GM21381 (cell line): Measurements from ENCODE around the gene CCDC30.
"Not testable (repeated sequence)": the region's sequence is repeated elsewhere in the genome, so short reads cannot be mapped to it uniquely, and the experiment has no call there.

Source experiments
- ATAC-seq: cut with Tn5 transposase; IDR thresholded peaks from one replicate; pipeline ENCODE4 v1.9.1; 2021; ENCODE audit warnings: mild to moderate bottlenecking, moderate library complexity; ENCODE audit not compliant: unreplicated experiment

CCDC30 gene

DNA sequence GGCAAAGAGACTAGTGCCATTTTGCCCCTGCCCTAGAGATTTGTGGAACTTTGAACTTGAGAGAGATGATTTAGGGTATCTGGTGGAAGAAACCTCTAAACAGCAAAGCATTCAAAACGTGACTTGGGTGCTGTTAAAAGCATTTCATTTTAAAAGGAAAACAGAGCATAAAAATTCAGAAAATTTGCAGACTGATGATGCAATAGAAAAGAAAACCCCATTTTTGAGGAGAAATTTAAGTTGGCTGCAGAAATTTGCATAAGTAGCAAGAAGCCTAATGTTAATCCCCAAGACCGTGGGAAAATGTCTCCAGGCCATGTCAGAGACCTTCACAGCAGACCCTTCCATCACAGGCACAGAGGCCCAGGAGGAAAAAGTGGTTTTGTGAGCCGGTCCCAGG is 164.1 kb downstream of the CCDC30 start:
- not testable (repeated sequence) for ATAC-seq

DNA sequence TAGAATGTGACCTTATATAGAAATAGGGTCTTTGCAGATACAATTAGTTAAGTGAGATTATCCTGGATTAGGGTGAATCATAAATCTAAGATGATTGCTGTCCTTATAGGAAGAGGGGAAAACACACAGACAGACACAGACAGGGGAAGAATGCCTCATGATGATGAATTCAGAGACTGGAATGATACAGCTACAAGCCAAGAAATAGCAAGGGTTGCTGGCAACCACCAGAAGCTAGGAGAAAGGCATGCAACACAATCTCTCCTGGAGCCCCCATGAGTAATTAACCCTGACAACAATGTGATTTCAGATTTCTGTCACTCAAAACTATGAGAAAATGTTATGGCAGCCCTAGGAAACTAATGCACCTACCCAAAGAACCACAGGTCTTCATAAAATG is 176.0 kb downstream of the CCDC30 start:
- no peak for ATAC-seq

DNA sequence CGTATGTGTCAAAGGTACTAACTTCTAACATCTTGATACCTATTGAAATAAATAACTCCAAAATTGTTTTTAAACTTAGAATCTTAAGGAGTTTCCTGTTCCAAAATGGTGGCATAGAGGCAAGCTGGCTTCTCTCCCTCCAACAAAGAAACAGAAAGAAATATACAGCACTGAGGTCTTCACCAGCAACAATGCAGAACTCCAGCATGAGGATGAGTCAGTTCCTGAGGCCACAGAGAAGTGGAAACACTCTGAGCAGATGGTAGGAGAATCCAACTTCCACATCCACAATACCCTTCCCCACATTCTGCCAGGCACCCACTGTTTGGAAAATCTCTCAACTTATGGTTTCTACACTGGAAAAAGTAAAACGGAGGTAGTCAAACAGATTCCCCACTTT is 183.0 kb downstream of the CCDC30 start:
- no peak for ATAC-seq

DNA sequence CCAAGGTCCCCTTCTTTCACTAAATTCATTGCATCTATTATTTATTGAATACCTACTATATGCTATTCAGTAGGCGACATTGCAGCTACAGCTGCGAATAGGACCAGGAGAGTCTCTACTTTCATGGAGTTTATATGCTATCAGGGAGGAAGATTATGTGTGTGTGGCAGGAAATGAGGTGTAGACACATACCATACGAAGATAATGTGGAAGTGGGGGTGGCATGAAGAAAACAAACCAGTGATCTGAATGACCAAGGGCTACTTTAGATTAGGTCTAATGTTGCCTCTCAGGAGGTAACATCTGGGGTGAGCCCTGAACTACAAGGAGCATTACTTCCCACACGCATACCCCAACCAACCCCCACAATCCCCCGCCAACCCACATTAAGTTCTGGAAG is 194.1 kb downstream of the CCDC30 start:
- no peak for ATAC-seq

DNA sequence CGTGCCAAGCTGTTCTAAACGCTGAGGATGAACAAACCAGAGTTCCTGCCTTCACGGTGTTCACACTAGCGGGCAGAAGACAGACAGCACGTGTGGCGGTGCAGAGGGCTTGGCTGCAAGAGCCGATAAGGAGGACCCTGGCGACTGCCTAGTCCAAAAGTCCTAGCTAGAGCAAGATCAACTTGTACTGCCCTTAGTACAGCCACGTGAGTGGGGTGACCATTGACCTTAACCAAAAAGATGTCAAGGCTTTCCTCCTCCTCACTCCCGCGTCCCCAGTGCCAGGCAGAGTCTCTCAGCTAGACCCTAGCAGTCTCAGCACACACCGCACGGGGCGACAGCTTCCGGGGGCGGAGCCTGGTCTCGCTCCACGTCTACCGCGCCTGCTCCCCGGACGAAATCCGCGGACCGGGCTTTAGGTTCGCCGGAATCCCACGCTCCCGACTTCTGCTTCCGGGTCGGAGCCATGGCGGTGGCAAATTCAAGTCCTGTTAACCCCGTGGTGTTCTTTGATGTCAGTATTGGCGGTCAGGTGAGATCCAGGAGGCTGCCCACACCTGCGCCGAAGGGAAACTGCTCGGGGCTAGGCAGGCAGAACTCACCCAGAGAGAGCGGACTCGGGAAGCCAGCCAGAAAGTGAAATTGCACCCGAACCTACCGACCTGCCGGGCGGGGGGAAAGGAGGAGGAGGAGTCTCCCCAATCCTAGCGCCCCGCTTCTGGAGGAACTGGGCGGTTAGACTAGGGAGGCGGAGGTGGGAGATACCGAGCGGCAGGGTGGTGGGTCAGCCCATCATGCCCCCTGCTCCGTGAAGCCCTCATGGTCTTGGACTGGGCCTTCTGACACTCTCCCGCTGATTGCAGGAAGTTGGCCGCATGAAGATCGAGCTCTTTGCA is 195.1 kb downstream of the CCDC30 start, which contains the start of gene PPIH:
Gene PPIH, plus strand, starts transcription at position 443 of the 896 bp plus-strand sequence. Its CDS starts 24 bp downstream, at position 467.
- peak; percentile 96 for ATAC-seq

DNA sequence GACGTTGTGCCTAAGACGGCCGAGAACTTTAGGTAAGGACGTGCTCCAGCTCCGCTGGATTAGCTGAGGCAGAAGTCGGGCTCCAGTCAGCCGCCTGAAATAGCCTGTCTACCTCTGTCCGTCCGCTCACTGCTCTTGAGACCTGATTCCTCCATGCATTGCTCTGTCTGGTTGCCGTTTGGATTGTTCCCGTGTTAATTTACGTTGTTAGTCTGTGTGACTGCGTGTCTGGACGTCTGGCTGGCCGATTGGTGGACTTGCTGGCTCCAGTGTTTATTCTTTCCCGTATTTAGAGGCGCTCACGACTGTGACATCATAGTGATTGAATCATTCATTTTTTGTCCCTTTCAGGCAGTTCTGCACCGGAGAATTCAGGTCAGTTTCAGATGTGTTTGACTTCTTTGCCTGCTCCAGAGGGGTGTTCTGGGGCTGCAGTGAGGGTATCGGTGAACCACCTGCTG is 195.8 kb downstream of the CCDC30 start:
- no peak for ATAC-seq

DNA sequence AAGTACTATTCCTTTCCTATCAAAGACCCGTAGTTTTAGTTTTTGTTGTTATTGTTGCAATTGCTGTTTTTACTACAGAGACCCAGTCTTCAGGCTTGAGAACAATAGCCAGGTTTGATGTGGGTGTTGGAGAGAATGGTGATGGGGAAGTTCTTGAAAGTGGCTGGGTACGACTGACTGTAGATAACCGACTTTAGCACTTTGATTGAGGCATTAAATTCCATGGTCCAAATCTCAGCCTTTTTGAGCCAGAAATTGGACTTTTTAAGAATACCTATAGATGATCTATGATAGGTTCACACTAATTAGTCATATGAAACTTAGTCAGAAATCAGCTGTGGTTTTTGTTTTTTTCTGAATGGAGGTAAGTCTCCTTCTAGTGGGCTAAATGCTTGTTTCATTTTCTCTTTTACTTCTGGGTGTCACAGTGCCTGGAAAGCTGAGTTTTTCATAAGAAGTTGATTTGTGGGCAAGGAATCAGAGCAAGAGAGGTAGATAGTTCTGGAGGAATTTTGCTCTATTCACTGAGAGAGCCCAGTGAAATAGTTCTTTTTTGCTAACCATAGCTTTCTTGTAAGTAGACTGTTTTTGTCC is 197.9 kb downstream of the CCDC30 start:
- no peak for ATAC-seq

DNA sequence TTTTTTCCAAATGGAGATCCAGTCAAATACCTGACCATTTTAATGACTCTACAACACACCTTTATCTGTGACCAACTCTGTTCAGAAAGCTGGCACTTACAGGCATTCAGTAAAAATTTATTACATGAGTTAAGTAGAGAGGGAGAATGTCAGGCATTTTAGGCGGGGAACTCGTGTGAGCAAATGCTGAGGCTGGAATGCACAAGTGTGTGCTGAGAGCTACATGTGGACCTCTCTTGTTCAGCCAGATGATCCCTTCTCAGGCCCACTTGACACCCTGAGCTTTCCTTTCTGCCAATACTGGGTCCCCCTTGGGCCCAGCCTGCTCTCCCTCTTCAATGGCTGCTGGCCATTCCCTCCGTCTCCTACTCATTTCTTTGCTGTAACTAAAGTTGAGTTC is 206.8 kb downstream of the CCDC30 start:
- ATAC-seq = no peak

DNA sequence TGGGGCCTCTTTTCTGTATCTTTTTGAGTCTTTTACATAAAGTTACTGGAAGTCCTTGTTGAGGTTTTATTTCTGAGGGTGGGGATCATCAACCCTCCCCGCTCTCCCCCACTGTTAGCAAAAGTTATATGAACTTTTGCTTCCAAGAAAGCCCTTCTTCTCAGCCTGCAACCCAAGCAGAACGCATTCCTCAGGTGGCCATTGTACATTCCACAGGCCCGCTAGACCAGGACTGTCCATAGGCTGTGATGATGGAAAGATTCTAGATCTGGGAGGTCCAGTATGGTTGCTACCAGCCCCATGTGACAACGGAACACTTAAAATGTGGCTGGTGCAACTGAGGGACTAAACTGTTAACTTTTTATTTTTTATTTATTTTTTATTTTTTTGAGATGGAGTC is 207.3 kb downstream of the CCDC30 start:
- no peak for ATAC-seq

DNA sequence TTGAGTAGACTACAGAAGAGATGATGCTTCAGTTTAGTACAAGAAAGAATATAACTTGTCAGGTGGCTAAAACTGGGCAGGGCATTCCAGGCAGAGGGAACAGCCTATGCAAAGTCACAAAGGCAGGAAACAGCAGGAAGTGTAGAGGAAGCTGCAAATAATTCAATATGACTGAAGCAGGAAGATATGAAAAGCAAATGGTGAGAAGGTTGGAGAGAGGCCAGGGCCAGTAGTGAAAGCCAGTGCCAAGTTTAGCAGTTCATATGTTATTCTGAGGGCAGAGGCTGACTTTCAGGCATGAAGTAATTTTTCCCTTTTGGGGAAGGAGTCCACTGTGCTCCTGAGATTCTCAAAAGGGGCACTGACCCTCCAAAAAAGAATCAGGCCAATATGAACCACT is 211.1 kb downstream of the CCDC30 start:
- ATAC-seq = no peak

DNA sequence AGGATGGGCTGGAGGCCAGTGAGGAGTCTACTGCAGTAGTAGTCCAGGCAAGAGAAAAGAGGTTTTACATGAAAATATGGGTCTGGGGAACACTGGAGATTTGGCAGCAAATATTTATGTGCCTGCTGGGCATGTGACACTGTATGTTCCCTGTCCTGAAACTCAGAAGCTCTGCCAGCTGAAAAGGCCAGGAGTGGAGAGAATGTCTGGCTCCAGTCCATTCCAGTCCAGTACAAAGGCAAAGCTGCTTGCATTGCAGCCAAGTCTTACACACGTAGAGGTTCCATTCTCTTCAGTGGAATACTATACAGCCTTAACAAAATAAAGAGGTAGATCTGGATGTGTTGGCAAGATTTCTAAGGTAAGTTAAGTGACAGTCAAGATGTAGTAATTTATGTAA is 211.6 kb downstream of the CCDC30 start:
- no peak for ATAC-seq

DNA sequence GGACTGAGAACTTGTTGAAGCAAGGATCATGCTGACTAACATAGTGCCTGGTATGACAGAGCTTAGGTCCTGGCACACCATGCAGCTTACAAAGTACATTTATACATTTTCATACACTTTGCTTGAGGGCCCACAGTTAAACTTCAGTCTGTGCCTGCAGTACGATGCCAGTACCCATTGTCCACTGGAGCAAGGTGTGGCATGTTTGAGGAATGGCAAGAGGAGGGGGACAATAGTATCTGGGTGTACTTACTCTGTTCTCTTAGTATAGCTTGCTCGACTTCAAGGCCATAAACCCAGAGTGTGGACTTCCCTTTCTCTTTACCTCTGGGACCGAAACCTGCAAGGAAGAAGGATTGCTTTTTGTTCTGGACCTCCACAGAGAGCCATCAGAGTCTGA is 212.4 kb downstream of the CCDC30 start:
- no peak for ATAC-seq

DNA sequence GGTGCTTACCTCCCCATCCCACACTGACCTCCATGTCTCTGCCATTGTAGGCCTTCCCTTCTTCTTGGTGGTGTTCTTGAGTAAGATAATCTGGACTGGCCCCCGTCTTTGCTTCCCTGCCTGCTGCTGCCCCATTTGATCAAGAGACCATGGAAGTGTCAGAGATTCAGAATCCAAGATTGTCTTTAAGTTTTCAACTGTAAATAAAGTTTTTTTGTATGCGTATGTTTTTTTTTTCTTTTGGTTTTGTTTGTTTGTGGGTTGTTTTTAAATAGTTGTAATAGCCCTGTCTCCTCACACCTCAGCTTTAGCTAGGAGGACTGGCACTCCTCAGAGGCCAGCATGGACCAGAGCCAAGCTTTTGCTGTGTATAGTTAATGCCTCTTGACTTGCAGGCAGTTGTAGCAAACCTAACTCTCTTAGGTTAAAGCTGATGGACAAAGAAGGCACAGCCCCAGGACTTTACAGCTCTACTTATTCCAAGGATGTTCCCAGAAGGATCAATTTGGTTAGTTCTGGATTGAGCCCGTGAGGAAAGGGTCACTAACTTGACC is 213.5 kb downstream of the CCDC30 start:
- no peak for ATAC-seq

DNA sequence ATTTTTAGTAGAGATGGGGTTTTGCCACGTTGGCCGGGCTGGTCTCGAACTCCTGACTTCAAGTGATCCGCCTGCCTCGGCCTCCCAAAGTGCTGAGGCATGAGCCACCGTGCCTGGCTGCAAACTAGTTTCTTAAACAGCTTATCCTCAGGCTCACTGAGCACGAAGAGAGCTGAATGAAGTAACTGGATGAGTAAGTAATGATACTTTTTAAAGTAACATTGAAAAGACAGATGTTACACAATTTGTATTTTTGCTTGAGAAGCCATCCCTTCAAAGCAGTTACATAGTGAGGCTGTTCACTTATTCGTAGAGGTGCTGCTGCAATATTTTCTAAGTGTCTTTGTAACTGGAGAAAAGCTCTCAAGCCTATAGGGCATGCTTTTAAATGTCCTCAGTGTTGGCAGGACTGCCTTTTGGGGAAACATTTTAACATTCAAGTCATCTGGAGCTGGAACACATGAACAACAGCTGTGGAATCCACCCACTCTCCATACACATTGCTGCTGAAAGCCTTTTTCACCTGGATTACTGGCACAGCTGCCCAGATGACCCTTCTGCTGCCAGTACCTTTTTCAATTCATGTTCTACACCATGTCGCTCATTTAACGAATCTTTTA is 216.4 kb downstream of the CCDC30 start:
- no peak for ATAC-seq

DNA sequence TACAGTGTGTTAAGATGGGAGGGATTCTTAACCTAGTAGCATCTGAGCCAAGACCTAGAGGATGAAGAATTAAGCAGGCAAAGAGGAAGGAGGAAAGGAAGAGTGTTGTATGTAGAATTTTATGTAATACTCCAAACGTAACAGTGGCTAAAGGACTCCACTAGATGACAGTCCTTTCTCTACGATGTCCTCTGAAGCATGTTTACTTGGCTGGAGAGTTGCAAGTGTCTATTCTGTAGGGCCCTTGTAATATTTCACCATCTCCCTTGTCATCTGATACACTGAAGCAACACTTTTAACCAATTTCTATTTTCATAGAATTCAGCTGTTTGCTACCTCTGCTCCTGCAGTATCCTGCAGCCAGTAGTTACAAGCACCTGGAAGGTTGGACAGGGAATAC is 217.0 kb downstream of the CCDC30 start:
- ATAC-seq = no peak

DNA sequence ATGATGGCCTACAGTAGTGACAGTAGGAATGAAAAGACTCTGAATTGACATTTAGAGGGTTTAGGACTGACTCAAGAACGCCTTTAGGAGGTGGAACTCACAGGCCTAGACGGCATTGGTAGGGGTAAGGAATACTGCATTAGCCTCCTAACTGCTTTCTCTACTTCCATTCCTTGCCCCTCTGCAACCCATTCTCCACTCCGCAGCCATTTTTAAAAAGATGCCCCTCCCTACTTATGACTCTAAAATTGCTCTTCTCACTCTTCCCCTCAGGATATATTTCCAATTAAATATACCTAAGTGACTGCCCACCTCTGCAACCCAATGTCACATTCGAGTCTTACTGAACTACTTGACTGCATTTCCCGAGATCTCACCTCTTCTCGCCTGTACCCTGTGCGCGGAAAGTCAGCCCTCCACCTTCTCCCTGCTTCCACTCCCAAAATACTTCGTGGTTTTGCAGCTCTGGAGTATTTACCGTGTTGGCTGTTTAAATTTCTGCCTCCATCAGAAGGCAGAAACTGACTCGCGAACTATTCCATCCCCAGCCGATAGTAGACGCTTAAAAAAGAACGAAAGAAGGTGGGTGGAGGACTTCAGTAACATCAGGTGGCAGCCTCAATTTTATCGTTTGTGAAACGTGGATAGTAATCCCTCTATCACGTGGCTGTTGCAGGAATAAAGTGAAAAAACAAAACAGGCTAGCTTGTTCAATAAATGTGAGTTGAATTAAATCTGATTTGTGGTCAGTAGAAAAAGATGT is 218.0 kb downstream of the CCDC30 start:
- ATAC-seq = no peak

DNA sequence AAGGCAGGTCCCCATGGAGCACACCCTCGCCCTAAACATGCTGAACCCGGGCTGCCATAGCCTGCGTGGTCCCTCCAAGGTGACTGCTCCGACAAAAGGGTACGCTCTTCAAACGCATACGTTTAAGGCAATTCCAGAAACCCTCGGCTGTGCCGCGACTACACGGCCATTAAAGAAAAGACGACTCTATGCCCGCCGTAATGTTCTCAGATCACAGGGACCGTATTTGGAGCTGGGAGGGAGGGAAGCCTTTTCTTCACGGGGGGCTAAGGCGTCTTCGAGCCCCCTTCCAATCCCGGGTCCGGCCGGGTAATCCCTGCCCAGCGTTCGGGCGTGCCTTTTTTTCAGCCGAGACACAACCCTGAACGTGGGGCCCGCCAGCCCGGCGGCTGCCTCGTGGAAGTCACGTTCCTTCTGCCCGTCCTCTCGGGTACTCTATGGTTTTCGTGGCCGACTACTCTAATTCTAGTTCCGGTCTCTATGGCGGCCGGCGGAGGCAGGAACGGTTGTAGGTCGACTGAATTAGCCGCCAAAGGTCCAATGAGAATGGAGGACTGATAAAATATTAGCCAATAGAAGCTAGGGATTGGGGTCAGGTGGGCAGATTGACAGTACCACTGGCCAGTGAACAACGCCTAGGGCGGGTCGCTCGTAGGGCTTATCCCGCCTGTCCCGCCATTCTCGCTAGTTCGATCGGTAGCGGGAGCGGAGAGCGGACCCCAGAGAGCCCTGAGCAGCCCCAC is 218.8 kb downstream of the CCDC30 start, which contains the start of gene YBX1:
Gene YBX1, plus strand, starts transcription at position 678 of the 743 bp plus-strand sequence. CDS start 148 bp downstream, outside the sequence.
- ATAC-seq = peak; percentile 84

DNA sequence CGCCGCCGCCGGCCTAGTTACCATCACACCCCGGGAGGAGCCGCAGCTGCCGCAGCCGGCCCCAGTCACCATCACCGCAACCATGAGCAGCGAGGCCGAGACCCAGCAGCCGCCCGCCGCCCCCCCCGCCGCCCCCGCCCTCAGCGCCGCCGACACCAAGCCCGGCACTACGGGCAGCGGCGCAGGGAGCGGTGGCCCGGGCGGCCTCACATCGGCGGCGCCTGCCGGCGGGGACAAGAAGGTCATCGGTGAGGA is 219.3 kb downstream of the CCDC30 start:
- ATAC-seq = not testable (repeated sequence)

DNA sequence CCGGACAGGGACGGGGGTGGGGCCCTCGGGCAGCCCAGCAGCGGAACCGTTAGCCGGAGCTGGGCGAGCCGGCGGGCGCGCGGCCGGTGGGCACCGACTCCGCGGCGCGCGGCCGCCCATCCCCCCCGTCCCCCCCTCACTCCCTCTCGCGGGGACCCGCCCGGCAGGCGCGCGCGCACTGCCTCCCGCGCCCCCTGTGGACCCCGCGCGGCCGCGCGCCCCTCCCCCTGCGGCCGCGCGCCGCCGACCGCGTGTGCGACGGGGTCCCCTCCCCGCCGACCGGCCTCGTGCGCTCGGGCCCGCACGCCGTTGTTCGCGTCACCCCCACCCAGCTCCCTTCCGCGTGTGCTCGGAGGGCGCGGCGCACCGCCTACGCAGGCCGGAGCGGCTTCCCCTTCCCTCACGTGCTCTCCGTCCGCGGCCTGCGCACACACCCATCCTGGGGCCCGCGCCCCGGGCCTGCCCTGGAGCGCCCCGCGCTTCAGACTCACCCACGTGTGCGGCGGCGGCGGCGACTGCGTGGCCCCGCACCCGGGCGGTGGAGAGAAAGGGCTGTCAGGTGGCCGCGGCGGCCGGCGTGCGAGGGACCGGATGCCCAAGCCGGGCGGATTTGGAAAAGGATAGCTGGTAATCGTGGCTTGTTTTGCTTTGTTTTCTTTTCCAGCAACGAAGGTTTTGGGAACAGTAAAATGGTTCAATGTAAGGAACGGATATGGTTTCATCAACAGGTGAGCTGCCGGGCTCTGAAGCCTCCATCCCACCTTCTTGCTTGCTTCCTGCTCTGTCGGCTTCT is 219.8 kb downstream of the CCDC30 start:
- peak; percentile 41 for ATAC-seq
